A549 (cell line): ENCODE data around the gene PTPN22.

Source experiments
- CEBPB ChIP-seq, 2 experiments: fragments of >200 bp in 1 of 2; sonication (Bioruptor Twin) in 1 of 2; formaldehyde crosslinking in 1 of 2; IDR thresholded peaks; 2 replicates each; pipeline ENCODE4 v1.6.1; 2012 to 2016
- CTCF ChIP-seq: fragments of >200 bp; sonication (Bioruptor Twin); formaldehyde crosslinking; IDR thresholded peaks from 3 replicates; pipeline ENCODE4 v1.5.1; 2016
- EHMT2 ChIP-seq: fragments of 200-600 bp; sonication (generic); IDR thresholded peaks from 2 replicates; pipeline ENCODE4 v1.6.1; 2016; ENCODE audit warnings: antibody characterized with exemption, low read depth, mild to moderate bottlenecking, moderate library complexity
- TF ChIP-seq, protein P1 (sequence below): fragments of 200-600 bp; sonication (generic); IDR thresholded peaks from 2 replicates; pipeline ENCODE4 v1.6.1; 2016; ENCODE audit warnings: antibody characterized with exemption, mild to moderate bottlenecking, moderate library complexity

DNA sequence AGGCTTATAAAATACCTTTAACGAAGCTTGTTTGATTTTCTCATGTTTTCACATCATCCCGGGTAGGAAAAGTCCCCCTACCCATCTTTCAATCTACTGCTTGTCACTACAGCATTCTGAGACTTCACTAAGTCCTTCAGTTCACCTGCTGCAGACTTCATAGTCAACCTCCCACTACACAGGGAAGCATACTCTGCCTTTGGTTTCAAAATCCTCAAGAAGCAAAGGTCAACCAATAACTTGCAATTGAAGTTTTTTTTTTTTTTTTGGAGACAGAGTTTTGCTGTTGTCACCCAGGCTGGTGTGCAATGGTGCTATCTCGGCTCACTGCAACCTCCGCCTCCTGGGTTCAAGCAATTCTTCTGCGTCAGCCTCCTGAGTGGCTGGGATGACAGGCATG, 4.7 kb upstream of the PTPN22 start:
- TF ChIP-seq CTCF (no peak), CEBPB (IDR thresholded peaks at IDR 0.05) (no peak), EHMT2 (no peak)
- TF ChIP-seq, protein P1, sequence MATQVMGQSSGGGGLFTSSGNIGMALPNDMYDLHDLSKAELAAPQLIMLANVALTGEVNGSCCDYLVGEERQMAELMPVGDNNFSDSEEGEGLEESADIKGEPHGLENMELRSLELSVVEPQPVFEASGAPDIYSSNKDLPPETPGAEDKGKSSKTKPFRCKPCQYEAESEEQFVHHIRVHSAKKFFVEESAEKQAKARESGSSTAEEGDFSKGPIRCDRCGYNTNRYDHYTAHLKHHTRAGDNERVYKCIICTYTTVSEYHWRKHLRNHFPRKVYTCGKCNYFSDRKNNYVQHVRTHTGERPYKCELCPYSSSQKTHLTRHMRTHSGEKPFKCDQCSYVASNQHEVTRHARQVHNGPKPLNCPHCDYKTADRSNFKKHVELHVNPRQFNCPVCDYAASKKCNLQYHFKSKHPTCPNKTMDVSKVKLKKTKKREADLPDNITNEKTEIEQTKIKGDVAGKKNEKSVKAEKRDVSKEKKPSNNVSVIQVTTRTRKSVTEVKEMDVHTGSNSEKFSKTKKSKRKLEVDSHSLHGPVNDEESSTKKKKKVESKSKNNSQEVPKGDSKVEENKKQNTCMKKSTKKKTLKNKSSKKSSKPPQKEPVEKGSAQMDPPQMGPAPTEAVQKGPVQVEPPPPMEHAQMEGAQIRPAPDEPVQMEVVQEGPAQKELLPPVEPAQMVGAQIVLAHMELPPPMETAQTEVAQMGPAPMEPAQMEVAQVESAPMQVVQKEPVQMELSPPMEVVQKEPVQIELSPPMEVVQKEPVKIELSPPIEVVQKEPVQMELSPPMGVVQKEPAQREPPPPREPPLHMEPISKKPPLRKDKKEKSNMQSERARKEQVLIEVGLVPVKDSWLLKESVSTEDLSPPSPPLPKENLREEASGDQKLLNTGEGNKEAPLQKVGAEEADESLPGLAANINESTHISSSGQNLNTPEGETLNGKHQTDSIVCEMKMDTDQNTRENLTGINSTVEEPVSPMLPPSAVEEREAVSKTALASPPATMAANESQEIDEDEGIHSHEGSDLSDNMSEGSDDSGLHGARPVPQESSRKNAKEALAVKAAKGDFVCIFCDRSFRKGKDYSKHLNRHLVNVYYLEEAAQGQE = no peak
